ENCODE data around the gene GPC6. TPM values are rescaled to one million over a fixed set of nuclear protein-coding genes. Genes with fewer than 3 reads are reported as not detected.

Gene GPC6
- total and polyA plus RNA-seq, 2 experiments from 2014 or later: 26.0 to 92.8 TPM

GRCh38 chr13:94400874-94401273 is 1174.3 kb downstream of the GPC6 start:
- H4K20me1 ChIP-seq (ENCODE audit: insufficient read depth, poor library complexity, severe bottlenecking): no peaks in the 10 kb centered on the region
- TF ChIP-seq CTCF (IDR thresholded peaks at IDR 0.05; ENCODE audit: poor library complexity) (no peak), EZH2phosphoT487 (IDR thresholded peaks at IDR 0.05; ENCODE audit: low read depth, severe bottlenecking, unreplicated experiment) (no peak)
- no peaks in the 10 kb centered on the region for H3K36me3 ChIP-seq (replicated peaks; ENCODE audit: insufficient read depth, low read depth)

GRCh38 chr13:94408314-94409036 is 1181.9 kb downstream of the GPC6 start:
- no peak overlapping the region for H3K27ac ChIP-seq
- no peak overlapping the region for H3K4me2 ChIP-seq
- no peak for TF ChIP-seq EZH2 (IDR thresholded peaks at IDR 0.05; ENCODE audit: borderline replicate concordance)
- TF ChIP-seq CTCF (IDR thresholded peaks at IDR 0.05; ENCODE audit: poor library complexity): no peak
- H2AFZ ChIP-seq: no peak overlapping the region
- H3K27me3 ChIP-seq: no peaks in the 10 kb centered on the region
- no peak overlapping the region for H3K4me3 ChIP-seq
- no peaks in the 10 kb centered on the region for H3K9me3 ChIP-seq (ENCODE audit: low read depth)
- H3K9me2 ChIP-seq (replicated peaks; ENCODE audit: insufficient read depth): no peaks in the 10 kb centered on the region
- no peaks in the 10 kb centered on the region for H3K36me3 ChIP-seq (replicated peaks; ENCODE audit: insufficient read depth, low read depth)
- no peak for DNase-seq (ENCODE audit: low spot score)
- no peaks in the 10 kb centered on the region for H3K4me1 ChIP-seq (ENCODE audit: insufficient read depth)
- WGBS (ENCODE audit: low lambda C conversion rate, missing lambda C conversion rate): 80% methylated on average over 7 of the region's 7 CpGs
- no peaks in the 10 kb centered on the region for H3K79me2 ChIP-seq
- H4K20me1 ChIP-seq (ENCODE audit: insufficient read depth, poor library complexity, severe bottlenecking): no peaks in the 10 kb centered on the region

More at GRCh38 chr13:94400874-94401273, 1174.3 kb downstream of the GPC6 start:
- Histone ChIP-seq H2AFZ (no peak overlapping the region), H3K27me3 (no peaks in the 10 kb centered on the region), H3K27ac (no peak overlapping the region), H3K9me2 (replicated peaks; ENCODE audit: insufficient read depth) (no peaks in the 10 kb centered on the region), H3K4me3 (no peak overlapping the region), H3K4me1 (ENCODE audit: insufficient read depth) (no peaks in the 10 kb centered on the region), H3K4me2 (no peak overlapping the region), H3K9me3 (ENCODE audit: low read depth) (no peaks in the 10 kb centered on the region), H3K79me2 (no peaks in the 10 kb centered on the region)
- WGBS (ENCODE audit: low lambda C conversion rate, missing lambda C conversion rate): 76% methylated on average over 4 of the region's 4 CpGs
- no peak for DNase-seq (ENCODE audit: low spot score)

- H3K27me3 ChIP-seq: no peaks in the 10 kb centered on the region
- no peak for DNase-seq (ENCODE audit: low spot score)
- H3K4me1 ChIP-seq (ENCODE audit: insufficient read depth): peaks cover 11% of the 10 kb centered on the region
- no peaks in the 10 kb centered on the region for H3K36me3 ChIP-seq (replicated peaks; ENCODE audit: insufficient read depth, low read depth)
- no peak overlapping the region for H3K27ac ChIP-seq
- no peaks in the 10 kb centered on the region for H3K9me3 ChIP-seq (ENCODE audit: low read depth)
- WGBS (ENCODE audit: low lambda C conversion rate, missing lambda C conversion rate): 81% methylated on average over 3 of the region's 3 CpGs
- H3K9me2 ChIP-seq (replicated peaks; ENCODE audit: insufficient read depth): no peaks in the 10 kb centered on the region
- no peak for TF ChIP-seq CTCF (IDR thresholded peaks at IDR 0.05; ENCODE audit: poor library complexity)
- TF ChIP-seq EZH2phosphoT487 (IDR thresholded peaks at IDR 0.05; ENCODE audit: low read depth, severe bottlenecking, unreplicated experiment): no peak
- no peak for TF ChIP-seq EZH2 (IDR thresholded peaks at IDR 0.05; ENCODE audit: borderline replicate concordance)
- no peak overlapping the region for H3K4me3 ChIP-seq
- H4K20me1 ChIP-seq (ENCODE audit: insufficient read depth, poor library complexity, severe bottlenecking): no peaks in the 10 kb centered on the region
- no peak overlapping the region for H3K4me2 ChIP-seq
- no peaks in the 10 kb centered on the region for H3K79me2 ChIP-seq
- H2AFZ ChIP-seq: no peak overlapping the region
Measured at GRCh38 chr13:94411747-94412146, 1185.1 kb downstream of the GPC6 start.
